ENCODE measurements around the gene OGFR. TPM values are rescaled to one million over a fixed set of nuclear protein-coding genes. Genes with fewer than 3 reads are reported as not detected.

Gene OGFR
- total RNA-seq, 1 experiment from 2014 or later = 57.4 TPM

DNA sequence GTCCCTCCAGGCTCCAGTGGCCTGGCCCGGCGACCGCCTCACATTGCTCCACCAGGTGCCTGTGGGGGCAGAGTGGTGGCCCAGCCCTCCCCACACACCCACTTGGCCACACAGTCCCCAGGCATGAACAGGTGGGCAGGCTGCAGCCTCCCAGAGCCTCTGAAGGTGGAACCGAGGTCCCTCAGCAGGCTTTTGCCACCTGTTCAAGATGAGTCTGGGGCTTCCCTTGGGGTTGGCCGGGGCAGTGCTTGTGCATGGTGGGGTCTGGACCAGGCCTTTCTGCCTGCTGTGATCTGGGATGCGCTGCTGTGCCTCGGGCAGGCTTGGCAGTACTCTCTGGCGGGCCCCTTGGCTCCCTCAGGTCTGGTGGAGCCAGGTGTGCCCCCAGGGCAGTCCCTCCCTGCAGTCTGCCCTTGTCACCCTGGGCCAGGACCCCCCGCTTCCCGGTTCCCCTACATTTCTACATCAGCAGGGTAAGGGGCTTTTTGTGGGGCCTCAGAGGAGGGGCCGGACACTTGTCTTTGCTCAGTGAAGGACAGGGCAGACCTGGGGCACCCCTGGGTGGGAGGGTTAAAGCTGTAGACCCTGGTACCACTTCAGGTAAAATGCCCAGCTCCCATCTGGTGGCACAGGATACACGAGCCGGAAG is 9.5 kb downstream of the OGFR start:
- H3F3A ChIP-seq (ENCODE audit: insufficient read depth, low read depth) = peaks cover 28% of the 10 kb centered on the region; the same call in 1 of the 2 replicates
- DNase-seq = no peak
- TF ChIP-seq, protein P1, sequence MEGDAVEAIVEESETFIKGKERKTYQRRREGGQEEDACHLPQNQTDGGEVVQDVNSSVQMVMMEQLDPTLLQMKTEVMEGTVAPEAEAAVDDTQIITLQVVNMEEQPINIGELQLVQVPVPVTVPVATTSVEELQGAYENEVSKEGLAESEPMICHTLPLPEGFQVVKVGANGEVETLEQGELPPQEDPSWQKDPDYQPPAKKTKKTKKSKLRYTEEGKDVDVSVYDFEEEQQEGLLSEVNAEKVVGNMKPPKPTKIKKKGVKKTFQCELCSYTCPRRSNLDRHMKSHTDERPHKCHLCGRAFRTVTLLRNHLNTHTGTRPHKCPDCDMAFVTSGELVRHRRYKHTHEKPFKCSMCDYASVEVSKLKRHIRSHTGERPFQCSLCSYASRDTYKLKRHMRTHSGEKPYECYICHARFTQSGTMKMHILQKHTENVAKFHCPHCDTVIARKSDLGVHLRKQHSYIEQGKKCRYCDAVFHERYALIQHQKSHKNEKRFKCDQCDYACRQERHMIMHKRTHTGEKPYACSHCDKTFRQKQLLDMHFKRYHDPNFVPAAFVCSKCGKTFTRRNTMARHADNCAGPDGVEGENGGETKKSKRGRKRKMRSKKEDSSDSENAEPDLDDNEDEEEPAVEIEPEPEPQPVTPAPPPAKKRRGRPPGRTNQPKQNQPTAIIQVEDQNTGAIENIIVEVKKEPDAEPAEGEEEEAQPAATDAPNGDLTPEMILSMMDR (conservative IDR thresholded peaks at IDR 0.05) = no peak
- no peak for TF ChIP-seq EZH2 (IDR thresholded peaks at IDR 0.05; ENCODE audit: low read depth)
- intact Hi-C loops (cut with micrococcal nuclease; ENCODE audit: unreplicated experiment) = no loop called here
- no peaks in the 10 kb centered on the region for H3K9me3 ChIP-seq (ENCODE audit: insufficient read depth, low read depth)
- POLR2A ChIA-PET (ENCODE audit: unreplicated experiment) = no interaction called here
- no peaks in the 10 kb centered on the region for H3K79me2 ChIP-seq (ENCODE audit: low read depth)
- H3K4me3 ChIP-seq = no peak overlapping the region
- H3K9me2 ChIP-seq (ENCODE audit: insufficient read depth) = no peaks in the 10 kb centered on the region
- peaks cover 31% of the 10 kb centered on the region for H3K4me1 ChIP-seq (replicated peaks; ENCODE audit: insufficient read depth)
- no TSS peak for BruUV-seq (replicated peaks)
- CTCF ChIA-PET = no interaction called here
- peaks cover 11% of the 10 kb centered on the region for H3K36me3 ChIP-seq (ENCODE audit: low read depth)
- no peak overlapping the region for H3K4me2 ChIP-seq
- no peak overlapping the region for H3K27ac ChIP-seq
- peaks cover 20% of the 10 kb centered on the region for H4K20me1 ChIP-seq (ENCODE audit: insufficient read depth)
- no peak overlapping the region for H2AFZ ChIP-seq
- peaks cover 12% of the 10 kb centered on the region for H3K27me3 ChIP-seq (ENCODE audit: insufficient read depth, low read depth)

GRCh38 chr20:62814709-62815065 is 10.1 kb downstream of the OGFR start:
- BruUV-seq (replicated peaks) = no TSS peak
- no peak overlapping the region for H2AFZ ChIP-seq
- peaks cover 6% of the 10 kb centered on the region; the same call in 1 of the 2 replicates for H3K36me3 ChIP-seq (ENCODE audit: low read depth)
- intact Hi-C loops (cut with micrococcal nuclease; ENCODE audit: unreplicated experiment) = no loop called here
- CTCF ChIA-PET = interaction anchor here (0.6 kb wide), 1 partner anchor 198 kb away, joined by 3 read pairs; no protein-coding TSS in a partner anchor
- H3K27ac ChIP-seq = no peak overlapping the region
- TF ChIP-seq, protein P1 (conservative IDR thresholded peaks at IDR 0.05) = no peak
- TF ChIP-seq EZH2 (IDR thresholded peaks at IDR 0.05; ENCODE audit: low read depth) = no peak
- H3K9me2 ChIP-seq (ENCODE audit: insufficient read depth) = no peaks in the 10 kb centered on the region
- no peaks in the 10 kb centered on the region for H3K9me3 ChIP-seq (ENCODE audit: insufficient read depth, low read depth)
- H3K27me3 ChIP-seq (ENCODE audit: insufficient read depth, low read depth) = peaks cover 12% of the 10 kb centered on the region
- POLR2A ChIA-PET (ENCODE audit: unreplicated experiment) = no interaction called here
- peaks cover 36% of the 10 kb centered on the region for H3K4me1 ChIP-seq (replicated peaks; ENCODE audit: insufficient read depth)
- H3K4me2 ChIP-seq = peak overlapping the region; percentile 48; the same call in 1 of the 2 replicates
- no peak overlapping the region for H3K4me3 ChIP-seq
- DNase-seq = no peak
- H4K20me1 ChIP-seq (ENCODE audit: insufficient read depth) = peaks cover 15% of the 10 kb centered on the region
- H3F3A ChIP-seq (ENCODE audit: insufficient read depth, low read depth) = peaks cover 33% of the 10 kb centered on the region; the same call in 1 of the 2 replicates
- no peaks in the 10 kb centered on the region for H3K79me2 ChIP-seq (ENCODE audit: low read depth)

DNA sequence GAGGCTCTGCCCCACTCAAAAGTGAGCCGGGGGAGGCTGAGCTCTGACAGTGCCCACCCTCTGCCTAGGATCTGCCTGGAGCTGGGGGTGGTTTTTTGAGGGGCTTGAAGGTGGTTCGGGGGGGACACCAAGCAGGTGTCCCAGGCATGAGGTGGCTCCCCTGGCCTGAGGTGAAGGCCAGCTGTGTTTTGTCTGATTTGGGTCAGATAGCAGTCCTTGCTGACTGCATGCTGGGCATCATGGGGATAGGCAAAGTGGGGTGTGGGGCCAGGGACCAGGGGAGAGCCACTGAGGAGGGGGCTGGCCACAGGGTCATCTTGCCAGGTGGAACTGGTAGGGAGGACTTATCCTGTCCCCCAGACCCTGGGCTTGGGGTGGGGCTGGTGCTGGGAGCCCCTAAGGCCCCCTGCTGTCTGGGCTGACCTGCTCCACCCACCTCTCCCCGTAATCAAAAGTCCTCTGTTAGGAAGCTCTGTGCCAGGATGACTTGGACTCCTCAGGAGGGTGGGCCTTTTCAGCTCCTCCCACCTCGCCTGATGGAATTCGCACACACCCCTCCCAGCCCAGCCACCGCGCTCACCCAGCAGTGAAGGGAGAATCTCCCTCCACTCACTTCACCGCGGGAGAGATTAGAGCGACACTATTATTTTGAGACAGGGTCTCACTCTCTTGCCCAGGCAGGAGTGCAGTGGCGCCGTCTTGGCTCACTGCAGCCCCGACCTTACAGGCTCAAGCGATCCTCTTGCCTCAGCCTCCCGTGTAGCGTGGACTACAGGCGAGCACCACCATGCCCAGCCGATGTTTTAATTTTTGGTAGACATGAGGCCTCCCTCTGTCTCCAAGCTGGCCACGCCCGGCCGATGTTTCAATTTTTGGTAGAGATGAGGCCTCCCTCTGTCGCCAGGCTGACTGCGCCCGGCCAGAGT is 10.7 kb downstream of the OGFR start:
- H4K20me1 ChIP-seq (ENCODE audit: insufficient read depth) = peaks cover 12% of the 10 kb centered on the region
- H3K9me3 ChIP-seq (ENCODE audit: insufficient read depth, low read depth) = no peaks in the 10 kb centered on the region
- H3K79me2 ChIP-seq (ENCODE audit: low read depth) = no peaks in the 10 kb centered on the region
- no peaks in the 10 kb centered on the region for H3K9me2 ChIP-seq (ENCODE audit: insufficient read depth)
- peak overlapping the region; percentile 48 for H3K4me2 ChIP-seq
- ChIA-PET CTCF (interaction anchor here (0.6 to 0.9 kb wide), 5 partner anchors 11 to 244 kb away, joined by 3 to 4 read pairs (median 3); no protein-coding TSS in a partner anchor), POLR2A (ENCODE audit: unreplicated experiment) (interaction anchor here (0.6 to 0.7 kb wide), 2 partner anchors 21 to 694 kb away, joined by 4 read pairs; no protein-coding TSS in a partner anchor)
- H2AFZ ChIP-seq = no peak overlapping the region
- DNase-seq = peak; percentile 57 to 73
- H3K27ac ChIP-seq = no peak overlapping the region
- H3K4me3 ChIP-seq = no peak overlapping the region
- TF ChIP-seq EZH2 (IDR thresholded peaks at IDR 0.05; ENCODE audit: low read depth) = no peak
- TF ChIP-seq, protein P1 (conservative IDR thresholded peaks at IDR 0.05) = no peak
- H3K27me3 ChIP-seq (ENCODE audit: insufficient read depth, low read depth) = peaks cover 12% of the 10 kb centered on the region
- intact Hi-C loops (cut with micrococcal nuclease; ENCODE audit: unreplicated experiment) = no loop called here
- peaks cover 43% of the 10 kb centered on the region for H3K4me1 ChIP-seq (replicated peaks; ENCODE audit: insufficient read depth)
- TSS peak; percentile 27 for BruUV-seq (replicated peaks)
- peaks cover 40% of the 10 kb centered on the region; the same call in 1 of the 2 replicates for H3F3A ChIP-seq (ENCODE audit: insufficient read depth, low read depth)
- H3K36me3 ChIP-seq (ENCODE audit: low read depth) = no peaks in the 10 kb centered on the region
